Glomerular endothelial cell (primary cell): ENCODE results near the gene NFATC2. TPM values are rescaled to one million over a fixed set of nuclear protein-coding genes. Genes with fewer than 3 reads are reported as not detected.

Experiments used
- DNase-seq: peaks from one replicate; pipeline ENCODE4 v3.0.0-alpha.2; 2011; ENCODE audit warnings: low read depth, low spot score; ENCODE audit errors: extremely low read depth
- total RNA-seq: library from RNA; depleted of rRNA; stranded (reverse); fragments of >200 nt; gene quantifications from 2 replicates; pipeline ENCODE4 v1.2.3, GENCODE V29; 2015

The NFATC2 gene
- total RNA-seq, 1 donor from 2014 or later: 21.6 TPM

DNA sequence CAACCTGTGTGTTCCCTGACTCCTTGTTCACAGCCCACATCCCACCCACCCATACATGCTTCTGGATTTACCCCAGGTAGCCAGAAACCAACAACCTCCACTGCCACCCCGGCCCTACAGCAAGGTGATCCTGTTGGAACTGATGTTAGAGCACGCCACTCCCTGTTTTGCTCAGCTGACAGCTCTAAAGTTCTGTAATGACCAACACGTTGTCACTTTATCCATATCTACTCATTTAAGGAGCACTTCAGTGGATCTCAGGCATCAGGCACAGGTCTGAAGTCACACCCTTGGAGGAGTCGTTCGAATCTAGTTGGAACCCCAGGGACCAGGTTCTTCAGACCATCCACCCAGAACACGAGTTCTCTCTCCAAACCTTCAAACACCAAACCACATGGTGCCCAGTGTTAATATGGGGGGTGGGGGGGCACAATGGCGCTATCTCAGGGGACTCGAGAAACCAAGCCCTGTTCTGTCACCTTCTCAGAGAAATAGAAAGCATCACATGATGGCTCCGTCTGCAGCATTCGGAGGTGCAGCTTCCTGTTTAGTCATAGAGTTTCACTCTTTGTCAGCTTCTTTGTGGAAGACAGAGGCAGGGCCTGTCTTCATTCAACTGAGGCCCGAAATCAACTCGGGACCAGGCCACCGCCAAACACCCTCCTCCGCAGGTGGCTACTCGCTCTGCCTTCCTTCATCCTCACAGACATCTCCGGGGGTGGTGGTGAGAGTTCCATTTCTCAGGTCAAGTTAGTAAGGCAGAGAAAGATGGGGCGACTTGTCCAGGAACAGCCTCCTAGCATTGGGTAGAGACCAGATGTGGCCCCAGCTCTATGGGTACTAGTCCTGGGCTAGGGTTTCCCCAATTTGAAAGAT, 142.2 kb downstream of the NFATC2 start:
- DNase-seq: no peak

DNA sequence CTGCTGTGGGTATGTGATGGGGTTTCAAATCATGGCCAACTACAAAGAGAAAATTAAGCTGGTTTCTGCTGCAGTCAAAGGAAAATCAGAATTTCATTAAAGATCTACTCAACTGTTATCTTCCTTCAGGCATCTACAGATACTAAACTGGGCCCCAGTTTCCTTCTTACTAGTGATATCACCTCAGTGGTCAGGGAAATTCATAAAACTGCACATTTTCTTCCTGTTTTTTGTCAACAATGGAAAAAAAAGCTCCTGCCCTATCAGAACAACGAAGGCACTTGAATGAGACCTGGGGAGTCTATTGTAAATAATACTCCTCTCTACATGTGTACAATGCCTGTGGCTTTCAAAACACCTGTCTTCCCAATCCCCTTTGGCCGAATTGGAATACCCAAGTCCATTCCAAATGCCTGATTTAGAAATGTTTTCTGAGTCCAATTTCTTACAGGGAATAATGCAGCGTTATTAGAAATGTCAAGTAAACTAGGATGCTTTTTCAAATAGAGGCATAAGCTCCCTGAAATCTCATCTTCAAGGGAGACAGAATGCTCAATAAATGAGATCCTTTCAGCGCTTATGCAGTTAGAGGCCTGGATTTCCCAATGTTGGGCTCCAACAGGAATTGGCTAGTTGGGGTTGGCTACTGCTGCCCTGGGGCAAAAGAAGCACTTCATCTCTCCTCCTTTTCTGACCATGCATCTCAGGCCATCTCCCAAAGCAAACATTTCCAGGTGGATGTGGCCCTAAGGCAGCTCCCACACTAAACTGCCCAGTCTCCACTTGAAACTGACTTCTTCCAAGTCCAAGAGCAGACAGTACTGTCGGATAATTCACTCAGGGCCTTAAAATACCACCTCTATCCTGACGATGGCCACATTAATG, 143.3 kb downstream of the NFATC2 start:
- no peak for DNase-seq

DNA sequence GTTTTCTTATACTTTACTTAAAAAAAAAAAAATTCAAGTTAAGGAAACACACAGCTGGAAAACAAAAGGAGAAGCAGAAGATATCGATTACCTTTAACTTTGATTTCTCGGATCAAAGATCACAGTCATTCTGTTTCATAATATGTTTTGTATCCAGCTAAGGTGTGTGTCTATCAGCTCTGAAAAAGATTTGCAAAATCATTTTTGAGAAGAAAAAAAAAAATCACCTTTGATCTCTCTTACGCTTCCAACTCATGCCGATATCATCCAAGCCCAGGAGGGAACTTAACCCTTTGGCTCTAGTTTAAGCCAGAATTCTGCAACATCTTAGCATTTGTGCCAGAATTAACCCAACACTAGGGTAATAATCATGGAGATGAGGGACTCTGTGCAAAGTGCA, 144.0 kb downstream of the NFATC2 start:
- DNase-seq: no peak

DNA sequence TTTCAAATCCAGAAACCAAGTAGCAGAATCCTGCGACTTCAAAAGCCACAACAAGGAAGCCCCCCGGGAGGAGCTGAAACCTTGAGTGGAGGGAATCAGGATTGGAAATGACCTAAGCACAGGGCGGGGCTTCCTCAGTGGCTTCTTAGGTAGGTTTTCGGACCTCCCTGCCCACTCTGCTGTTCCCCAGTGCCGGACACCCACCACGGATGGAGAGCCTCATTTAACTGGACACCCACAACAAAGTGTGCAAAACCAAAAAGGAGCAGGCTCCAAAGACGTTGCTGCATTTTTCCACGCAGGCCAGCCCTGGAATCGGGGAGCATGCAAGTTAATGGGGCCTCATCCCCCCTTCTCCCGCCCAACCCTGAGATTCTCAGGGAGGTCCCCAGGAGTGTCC, 144.4 kb downstream of the NFATC2 start:
- no peak for DNase-seq

DNA sequence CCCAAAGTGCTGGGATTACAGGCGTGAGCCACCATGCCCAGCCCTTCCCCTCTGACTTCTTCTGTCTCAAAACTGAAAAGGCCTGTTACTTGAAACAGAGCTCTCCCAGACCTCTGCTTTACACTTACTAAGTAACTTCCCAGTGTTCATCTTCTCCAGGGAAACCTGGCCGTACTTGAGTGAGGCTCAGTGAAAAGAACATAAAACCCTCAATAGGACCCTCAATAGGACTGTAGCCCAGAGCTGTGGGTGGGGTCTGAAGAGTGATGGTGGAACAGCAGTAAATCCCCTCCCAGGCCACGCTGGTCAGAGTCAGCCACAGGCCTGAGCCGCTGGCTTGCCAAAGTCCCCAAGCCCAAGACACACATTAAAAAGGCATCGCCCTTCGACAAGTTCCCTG, 145.4 kb downstream of the NFATC2 start:
- DNase-seq: no peak

DNA sequence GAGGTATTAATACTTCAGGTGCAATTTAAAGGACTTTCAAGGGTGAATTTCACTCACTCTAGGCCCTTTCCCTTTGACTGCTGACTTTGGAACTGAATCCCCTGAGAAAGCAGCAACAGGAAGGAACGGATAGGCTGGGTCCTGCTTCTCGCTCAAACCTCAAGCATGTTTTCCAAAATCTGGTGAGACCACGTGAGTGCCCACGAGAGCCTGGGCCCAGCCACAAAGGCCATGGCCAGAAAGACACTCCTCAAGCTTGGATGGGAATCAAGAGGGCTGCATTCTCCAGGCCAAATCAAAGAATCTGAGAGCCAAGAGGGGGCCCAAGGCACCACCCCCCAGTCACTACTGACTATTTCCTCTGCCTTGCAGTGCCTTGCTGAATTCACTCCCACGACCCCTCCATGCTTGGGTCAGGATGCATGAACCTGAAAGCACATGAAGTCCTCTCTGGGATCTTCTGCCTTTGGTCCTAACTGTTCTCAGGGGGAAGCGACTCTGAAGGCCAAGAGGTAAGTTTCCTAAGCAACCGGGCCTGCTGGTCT, 146.1 kb downstream of the NFATC2 start:
- DNase-seq: no peak

DNA sequence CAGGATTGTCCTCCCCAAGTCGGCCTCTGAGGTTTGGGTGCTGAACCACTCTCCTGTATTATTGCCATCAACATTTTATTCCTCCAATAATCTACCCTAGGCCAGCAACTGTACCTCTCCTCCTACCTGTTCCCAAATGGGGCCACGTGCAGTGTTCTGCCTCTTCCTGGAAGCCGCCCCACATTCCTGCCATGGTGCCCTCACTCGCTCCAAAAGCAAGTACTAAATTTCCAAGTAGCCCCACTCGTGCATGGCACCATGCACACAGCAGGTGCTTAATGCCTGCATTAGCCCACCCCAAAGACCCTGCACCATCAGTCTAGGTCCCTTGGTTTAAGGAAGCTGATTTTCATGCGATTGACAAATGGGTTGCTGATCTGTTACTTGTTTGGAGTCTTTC, 147.8 kb downstream of the NFATC2 start:
- DNase-seq: no peak

DNA sequence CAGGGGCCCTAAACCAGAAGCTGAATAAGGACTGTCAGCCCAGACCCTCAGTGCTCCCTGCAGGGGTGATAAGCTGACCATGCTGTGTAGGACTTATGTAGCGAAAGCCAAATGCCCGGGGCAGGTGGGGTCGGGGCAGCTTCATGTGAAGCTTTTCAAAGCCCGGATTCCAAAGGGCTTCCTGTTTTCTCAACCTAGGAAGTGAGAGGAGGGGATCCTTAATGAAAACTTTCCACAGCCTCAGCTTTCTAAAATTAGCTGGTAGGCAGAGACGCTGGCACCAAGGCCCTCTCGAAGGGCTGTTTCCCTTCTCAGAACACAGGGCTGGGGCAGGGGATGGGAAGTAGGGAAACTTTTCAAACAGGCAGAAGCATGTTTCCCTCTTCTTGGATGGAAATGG, 148.9 kb downstream of the NFATC2 start:
- peak; percentile 50 for DNase-seq

DNA sequence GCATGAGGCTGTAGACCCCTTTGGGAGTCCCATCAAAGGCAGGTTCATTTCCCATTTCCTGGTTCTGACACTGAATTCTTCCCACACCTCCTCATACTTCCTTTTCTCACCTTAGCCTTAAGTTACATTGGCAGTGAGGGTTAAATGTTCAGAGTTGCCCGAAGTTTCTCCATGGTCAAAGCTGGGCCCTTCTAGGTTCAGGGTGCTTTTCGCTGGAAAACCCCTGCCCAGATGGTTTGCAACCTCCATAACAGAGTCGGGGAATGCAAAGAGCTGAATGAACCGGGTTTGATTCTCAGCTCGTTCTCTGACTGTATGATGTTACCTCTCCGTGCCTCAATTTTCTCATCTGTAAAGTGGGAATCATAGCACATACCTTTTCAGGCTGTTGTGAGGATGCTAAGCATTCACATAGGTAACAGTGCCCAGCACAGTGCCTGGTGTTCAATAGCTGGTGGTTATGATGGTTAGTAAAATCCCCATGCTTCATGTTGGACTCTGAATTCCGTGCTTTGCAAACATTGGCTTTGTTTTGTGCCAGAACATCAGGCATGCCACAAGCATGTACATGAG, 149.8 kb downstream of the NFATC2 start:
- no peak for DNase-seq

DNA sequence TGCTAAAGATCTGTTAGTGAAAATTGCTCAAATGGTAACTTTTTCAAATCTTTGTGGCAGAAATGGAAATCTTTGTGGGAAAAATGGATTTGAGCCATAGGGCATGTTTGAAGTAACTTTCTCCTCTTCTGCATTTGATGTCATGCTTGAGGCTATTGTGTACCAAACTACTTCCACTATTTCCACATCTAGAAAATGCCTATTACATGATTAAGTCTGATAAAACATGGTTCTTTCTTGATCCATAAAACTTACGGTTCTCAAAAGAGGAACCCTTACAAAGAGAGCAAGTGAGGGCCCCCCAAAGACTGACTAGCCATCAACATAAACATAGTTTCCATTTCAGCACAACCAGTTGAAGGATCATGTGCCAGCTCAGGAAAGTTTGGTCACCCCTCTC, 150.6 kb downstream of the NFATC2 start:
- DNase-seq: no peak

DNA sequence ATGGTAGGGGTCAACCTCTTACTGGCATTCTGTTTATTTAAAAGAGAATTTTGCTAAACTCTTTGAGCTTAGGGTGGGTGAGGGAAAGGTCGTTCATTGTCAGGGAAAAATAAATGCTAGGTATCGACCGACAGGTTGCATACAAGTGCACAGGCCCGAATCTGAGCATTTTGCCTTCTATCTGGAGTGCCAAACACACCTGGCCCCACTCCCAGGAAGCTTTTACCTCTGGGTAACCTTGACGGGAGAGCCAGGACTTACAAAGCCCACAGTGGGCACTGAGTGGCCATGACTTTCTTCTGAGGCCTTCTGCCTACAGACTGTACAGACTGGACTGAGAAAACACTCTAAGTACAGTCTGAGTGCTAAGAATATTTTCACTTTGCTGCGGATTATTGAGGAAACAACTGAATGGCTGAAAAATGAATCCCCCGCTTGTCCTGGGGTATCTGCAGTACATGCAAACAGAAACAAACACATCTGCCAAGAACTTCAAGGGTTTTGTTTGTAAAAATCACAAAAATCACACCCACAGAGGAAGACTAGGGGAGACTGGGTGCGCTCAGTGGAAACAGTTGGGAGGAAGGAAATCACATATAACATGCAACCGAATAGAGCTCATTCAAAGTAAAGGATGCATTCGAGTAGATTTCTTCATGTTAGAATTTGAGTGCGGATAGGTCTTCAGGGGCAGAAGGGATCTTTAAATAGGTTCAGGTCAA, 152.8 kb downstream of the NFATC2 start:
- no peak for DNase-seq

DNA sequence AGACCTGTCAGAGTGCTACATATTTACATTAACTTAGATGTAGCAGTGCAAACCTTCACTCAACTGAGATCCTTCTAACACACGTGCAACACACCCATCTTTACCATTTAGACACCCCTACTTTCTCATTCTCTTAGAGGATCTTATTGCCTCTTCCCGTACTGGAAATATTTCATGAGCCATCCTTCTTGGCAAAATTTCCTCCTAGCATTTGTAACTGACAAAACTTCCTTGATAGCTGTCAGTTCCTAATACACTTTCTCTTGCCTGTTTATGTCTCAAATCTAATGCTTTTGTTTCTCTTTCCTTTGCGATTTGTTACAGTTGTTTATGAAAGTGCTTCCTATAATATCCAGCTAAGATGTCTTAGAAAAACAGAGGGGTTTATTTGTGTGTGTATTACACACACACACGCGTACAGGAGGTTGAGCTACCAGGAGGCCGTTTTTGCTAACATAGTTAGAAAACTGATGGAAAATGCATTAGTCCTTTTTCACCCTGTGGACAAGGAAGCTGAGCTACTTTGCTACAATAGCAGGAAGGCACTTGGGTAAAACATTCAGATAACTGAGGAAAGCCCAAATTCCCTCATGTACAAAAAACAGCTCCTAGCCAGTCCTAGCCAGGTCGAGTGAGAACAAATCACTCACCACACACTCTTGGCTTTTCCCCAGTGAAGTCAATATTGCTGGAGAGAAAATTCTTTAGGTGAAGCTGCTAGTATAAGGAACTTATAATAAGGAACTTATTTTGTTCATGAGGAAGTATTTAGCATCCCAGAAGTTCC, 153.6 kb downstream of the NFATC2 start:
- DNase-seq: peak; percentile 45

DNA sequence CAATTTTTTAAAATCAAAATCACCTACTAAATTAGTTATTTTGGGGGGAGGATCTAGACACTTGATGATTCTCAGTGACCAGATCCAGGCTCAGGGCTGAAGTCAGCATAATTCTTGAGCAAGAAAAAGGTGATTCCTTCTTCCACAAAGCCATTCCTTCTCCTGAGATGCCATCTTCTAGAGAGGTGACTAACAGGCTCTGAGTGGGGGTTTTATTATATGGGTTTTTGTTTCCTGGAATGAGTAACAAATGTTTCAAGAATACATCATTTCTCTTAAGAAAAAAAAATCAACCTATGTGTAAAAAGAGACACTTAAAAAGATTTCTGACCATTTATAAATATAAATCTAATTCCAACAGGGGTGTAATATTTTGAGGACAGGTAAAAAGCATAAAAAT, 154.3 kb downstream of the NFATC2 start:
- no peak for DNase-seq

DNA sequence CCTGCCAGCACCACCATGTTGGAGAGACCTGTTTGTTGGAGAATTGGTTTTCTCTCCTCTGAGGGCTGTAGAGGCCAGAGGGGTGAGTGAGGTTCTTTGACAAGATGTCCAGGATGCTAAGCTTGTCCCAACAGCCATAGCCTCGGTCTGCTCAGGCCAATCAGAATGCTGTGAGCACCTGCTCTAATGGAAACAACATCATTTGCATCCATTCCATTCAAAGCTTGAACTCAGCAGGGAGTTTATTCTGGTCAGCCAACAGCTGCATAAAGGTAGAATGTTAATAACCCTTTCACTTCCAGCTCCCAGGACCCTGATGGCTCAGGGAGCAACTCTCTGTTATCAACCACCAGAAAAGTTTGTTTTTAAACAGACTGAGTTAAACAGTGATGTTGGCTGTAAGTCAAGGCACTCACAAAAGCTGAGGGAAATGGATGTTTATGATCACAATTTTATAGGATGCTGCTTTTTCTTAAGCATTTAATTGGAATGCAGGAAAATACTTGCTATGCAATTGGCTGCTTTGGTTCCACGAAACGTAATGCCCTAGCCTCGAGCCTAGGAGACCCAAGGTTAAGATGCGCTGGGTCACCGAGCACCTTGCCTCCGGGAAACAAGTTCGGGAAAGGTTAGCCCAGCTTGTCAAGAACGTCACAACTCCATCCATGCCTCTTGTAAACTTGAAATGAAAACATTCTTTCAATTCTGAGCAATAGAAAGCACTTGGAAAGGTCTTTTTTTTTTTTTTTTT, 155.2 kb downstream of the NFATC2 start:
- no peak for DNase-seq

DNA sequence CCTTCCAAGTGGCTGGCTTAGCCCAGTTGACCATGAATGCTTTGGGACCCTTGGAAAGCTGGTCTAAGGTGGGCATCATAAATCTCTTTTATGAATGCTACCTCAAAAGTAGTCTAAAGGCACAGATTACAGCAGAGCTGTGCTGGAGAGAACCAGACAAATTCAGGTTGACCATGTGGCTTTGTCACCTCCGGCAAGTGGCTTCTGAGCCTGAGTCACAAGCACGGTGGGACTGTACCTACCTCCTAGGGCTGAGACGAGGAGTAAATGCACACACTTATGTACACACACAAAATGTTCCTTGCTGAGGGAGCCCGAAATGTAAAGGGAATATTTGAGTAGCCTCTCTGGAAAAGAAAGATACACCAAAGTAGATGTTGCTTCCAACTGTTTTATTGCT, 155.9 kb downstream of the NFATC2 start:
- no peak for DNase-seq

DNA sequence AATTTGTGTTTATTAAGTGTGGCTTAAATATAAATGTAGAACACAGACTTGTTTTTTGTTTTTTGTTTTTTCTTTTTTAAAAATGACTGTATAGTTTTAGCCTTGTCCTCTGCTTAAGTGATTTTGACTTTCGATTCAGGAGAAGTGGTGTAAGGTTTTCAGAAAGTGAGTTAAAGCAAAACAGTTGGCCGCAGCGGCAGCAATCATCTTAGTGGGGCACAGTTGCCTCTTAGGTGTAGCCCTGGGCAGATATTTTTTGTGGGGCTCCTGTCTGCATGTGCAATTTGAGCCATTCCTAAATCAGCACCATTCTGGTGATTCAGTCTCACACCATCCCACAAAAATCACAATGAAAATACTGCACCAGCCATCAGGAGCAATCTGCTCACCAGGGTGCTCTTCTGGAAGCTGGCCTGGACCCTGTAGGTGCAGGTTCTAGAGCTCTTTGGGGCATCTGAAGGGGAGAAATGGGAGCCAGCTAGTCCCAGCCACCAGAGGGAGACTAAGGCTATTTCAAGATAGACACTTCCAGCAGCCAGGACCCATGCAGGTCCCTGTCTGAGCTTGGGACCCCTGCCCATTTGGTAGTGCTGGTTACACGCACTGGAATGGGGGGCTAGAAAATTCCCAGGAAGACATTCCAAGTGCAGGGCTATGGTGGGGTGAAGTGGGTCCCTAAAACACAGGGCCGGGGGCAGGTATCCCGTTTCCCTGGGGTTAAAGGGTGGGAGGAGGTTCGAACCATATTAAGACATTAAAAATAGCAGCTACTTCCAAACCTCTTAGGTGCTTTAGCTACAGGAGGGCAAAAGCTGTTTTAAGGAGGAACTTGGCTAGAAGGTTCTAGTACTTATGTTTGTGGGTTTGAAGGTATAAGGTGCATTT, 156.6 kb downstream of the NFATC2 start:
- no peak for DNase-seq

DNA sequence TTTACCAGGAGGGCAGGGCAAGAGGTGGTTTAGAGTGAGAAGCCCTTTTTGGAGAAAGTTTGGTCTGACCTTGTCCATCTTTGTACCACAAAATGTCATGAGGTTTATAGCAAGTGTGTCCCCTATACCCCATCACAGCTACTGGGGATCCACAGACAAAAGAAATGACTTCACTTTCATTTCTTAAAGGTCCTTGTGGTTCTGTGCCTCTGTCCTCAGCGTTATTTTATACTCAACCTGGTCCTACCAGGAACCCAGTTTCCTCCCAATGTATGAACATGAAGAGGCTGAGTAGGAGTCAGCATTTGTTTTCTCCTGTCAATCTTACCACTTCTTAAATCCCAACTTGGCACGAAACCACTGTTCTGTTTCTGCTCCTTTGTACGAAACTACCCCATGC, 157.6 kb downstream of the NFATC2 start:
- no peak for DNase-seq

DNA sequence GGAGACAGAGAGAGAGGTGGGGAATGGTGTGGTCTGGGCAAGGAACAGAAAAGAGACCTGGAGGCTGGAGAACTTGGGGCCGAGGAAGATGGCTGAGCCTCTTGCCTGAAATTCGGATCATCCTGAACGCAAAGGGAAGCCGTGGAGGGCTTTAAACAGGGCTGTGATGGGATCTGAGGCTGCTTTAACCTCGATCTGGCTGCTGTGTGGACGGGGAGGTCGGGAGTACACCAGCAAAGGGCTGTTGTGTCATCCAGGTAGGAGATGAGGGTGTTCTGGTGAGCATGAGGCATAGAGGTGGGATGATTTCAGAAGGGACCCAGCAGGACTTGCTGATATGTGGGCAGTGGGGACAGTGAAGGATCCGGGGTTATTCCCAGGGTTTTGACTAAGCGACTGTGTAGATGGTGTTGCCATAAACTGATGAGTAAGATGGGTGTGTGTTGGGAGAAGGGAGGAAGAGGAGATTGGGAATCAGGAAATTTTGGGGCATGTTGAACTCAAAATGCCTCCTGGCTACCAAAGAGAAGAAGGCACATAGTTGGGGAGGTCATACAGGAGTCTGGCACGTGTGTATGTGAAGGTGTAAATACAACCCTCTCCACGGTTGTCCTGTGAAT, 158.5 kb downstream of the NFATC2 start:
- no peak for DNase-seq
